ENCODE data around the gene REEP1. TPM values are rescaled to one million over a fixed set of nuclear protein-coding genes. Genes with fewer than 3 reads are reported as not detected.

REEP1 gene
- total and polyA plus RNA-seq, 8 donors, result 1.4 to 7.0 (median 4.0) TPM

DNA sequence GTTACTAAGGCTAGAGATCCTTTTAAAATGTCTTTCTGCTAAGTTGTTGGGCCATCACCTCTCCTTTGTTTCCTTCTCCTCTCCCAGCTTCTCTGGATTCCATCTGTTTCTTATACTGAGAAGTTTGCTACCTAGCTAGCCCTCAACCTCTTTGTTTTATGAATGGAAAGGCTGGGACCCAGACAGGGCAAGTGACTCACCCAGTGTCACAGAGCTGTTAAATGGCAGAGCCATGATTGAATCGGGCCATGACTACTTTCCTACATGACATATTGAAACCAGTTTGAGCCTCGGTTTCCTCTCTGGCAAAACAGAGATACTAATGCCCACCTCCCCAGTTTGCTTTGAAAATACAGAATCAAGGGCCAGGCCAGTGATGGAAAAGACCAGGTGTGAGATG, 24.1 kb downstream of the REEP1 start:
- H3K4me1 ChIP-seq, result no peaks in the 10 kb centered on the region
- DNase-seq (no peak), ATAC-seq (no peak), FAIRE-seq (no peak)
- TF ChIP-seq, protein P1, sequence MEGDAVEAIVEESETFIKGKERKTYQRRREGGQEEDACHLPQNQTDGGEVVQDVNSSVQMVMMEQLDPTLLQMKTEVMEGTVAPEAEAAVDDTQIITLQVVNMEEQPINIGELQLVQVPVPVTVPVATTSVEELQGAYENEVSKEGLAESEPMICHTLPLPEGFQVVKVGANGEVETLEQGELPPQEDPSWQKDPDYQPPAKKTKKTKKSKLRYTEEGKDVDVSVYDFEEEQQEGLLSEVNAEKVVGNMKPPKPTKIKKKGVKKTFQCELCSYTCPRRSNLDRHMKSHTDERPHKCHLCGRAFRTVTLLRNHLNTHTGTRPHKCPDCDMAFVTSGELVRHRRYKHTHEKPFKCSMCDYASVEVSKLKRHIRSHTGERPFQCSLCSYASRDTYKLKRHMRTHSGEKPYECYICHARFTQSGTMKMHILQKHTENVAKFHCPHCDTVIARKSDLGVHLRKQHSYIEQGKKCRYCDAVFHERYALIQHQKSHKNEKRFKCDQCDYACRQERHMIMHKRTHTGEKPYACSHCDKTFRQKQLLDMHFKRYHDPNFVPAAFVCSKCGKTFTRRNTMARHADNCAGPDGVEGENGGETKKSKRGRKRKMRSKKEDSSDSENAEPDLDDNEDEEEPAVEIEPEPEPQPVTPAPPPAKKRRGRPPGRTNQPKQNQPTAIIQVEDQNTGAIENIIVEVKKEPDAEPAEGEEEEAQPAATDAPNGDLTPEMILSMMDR (IDR thresholded peaks at IDR 0.05), result no peak
- H3K9me3 ChIP-seq, result no peaks in the 10 kb centered on the region
- intact Hi-C loops (cut with DNase I), result no loop called here
- WGBS, 2 donors, result 89 to 93% methylated on average over 2 of the region's 2 CpGs
- no peak overlapping the region for H3K4me3 ChIP-seq
- H3K36me3 ChIP-seq, result no peaks in the 10 kb centered on the region
- no peaks in the 10 kb centered on the region for H3K27me3 ChIP-seq
- no peak overlapping the region for H3K27ac ChIP-seq

DNA sequence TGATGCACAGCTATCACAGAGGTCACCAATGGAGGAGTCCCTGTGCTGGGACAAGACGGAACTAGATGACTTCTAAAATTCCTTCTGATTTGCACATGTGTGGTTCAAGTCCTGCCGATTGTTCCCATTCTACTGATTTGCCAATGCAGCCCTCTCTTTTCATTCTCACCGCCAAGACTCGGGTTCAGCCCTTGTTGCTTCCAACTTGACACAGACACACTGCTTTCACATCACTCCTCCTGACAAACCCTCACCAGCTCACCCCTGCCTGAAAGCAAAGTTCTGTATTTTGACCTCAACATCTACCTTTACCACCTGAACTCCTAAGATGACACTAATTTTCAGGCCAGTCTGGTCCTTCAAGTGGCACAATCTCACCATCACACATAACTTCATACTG, 25.5 kb downstream of the REEP1 start:
- H3K27ac ChIP-seq, result no peak overlapping the region
- WGBS, 2 donors, result 97% methylated on average over 4 of the region's 4 CpGs
- no peaks in the 10 kb centered on the region for H3K4me1 ChIP-seq
- H3K36me3 ChIP-seq, result no peaks in the 10 kb centered on the region
- no peak for FAIRE-seq
- TF ChIP-seq, protein P1 (IDR thresholded peaks at IDR 0.05), result no peak
- H3K4me3 ChIP-seq, result no peak overlapping the region
- intact Hi-C loops (cut with DNase I), result no loop called here
- no peaks in the 10 kb centered on the region for H3K27me3 ChIP-seq
- no peak for ATAC-seq
- no peak for DNase-seq
- no peaks in the 10 kb centered on the region for H3K9me3 ChIP-seq

DNA sequence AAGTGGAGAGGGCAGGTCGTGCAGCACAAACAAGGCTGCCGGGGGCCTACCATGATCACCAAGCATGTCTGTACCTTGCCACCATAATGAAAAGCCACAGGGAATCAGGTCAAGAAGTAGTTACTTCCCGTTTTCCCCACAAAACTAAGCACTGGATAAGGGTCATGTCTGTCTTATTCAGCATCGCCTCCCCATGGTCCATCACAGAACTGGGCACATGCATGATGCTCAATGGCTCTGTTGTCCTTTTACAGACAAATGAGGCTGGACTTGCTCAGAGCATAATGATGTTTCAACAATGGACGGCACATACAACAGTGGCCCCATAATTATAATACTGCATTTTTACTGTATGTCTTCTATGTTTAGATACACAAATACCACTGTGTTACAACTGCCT, 27.5 kb downstream of the REEP1 start:
- no peaks in the 10 kb centered on the region for H3K36me3 ChIP-seq
- TF ChIP-seq, protein P1 (IDR thresholded peaks at IDR 0.05), result no peak
- 93 to 95% methylated on average over 5 of the region's 5 CpGs for WGBS, 2 donors
- intact Hi-C loops (cut with DNase I), result no loop called here
- H3K27ac ChIP-seq, result no peak overlapping the region
- H3K9me3 ChIP-seq, result no peaks in the 10 kb centered on the region
- DNase-seq (no peak), FAIRE-seq (no peak), ATAC-seq (no peak)
- H3K27me3 ChIP-seq, result no peaks in the 10 kb centered on the region
- H3K4me3 ChIP-seq, result no peak overlapping the region
- H3K4me1 ChIP-seq, result no peaks in the 10 kb centered on the region

DNA sequence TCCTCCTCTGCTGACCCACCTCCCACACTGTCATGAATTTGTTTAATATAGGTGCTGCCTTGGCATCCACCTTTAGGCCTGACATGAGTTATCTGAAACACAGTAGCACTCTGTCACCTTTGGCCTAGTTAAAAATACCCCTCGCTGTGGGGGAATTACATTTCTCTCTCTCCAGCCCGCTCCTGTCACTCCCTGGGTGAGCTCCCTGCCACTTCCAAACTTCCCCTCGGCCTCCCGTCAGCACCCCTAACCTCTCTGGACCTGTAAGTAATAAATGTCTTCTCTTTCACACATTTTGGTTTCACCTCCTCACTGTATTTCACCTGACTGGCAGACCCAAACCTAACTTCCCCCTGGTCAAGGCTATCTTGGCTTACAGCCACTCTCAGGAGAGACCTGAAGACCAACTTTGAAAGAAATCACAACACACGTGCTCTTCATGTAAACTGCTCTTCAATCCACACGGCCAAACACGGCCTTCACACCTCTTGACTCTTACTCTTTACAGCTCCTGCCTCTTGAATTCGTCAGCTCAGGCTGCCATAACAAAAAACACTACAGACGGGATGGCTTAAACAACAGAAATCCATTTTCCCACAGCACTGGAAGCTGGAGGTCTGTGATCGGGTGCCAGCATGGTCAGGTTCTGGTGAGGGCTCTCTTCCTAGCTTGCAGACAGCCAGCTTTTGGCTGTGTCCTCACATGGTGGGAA, 28.3 kb downstream of the REEP1 start:
- FAIRE-seq, result no peak

DNA sequence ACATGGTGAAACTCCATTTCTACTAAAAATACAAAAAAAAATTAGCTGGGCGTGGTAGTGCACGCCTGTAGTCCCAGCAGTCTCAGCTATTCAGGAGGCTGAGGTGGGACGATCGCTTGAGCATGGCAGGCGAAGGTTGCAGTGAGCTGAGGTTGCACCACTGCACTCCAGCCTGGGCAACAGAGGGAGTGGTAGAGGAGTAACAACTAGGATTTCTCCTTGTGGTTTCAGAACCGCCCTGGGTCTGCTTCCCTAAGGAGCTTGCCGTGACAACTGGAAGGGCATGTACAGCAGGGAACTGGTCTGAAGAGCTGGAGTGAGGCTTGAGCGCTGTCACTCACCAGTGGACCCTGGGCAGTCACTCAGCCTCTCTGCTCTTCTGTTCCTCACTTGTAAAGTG, 29.1 kb downstream of the REEP1 start:
- Histone ChIP-seq H3K27ac (no peak overlapping the region), H3K9me3 (no peaks in the 10 kb centered on the region)
- 94 to 95% methylated on average over 8 of the region's 8 CpGs for WGBS, 2 donors

More for the DNA sequence above, 28.3 kb downstream of the REEP1 start:
- H3K27ac ChIP-seq, result no peak overlapping the region
- H3K4me3 ChIP-seq, result no peak overlapping the region
- intact Hi-C loops (cut with DNase I), result no loop called here
- WGBS, 2 donors, result 77 to 81% methylated on average over 10 of the region's 10 CpGs
- no peaks in the 10 kb centered on the region for H3K4me1 ChIP-seq
- DNase-seq, result no peak
- no peak for ATAC-seq
- no peaks in the 10 kb centered on the region for H3K36me3 ChIP-seq
- TF ChIP-seq, protein P1 (IDR thresholded peaks at IDR 0.05), result no peak
- no peaks in the 10 kb centered on the region for H3K27me3 ChIP-seq
- H3K9me3 ChIP-seq, result no peaks in the 10 kb centered on the region

More for the DNA sequence above, 29.1 kb downstream of the REEP1 start:
- no peak for ATAC-seq
- TF ChIP-seq, protein P1 (IDR thresholded peaks at IDR 0.05), result no peak
- H3K36me3 ChIP-seq, result no peaks in the 10 kb centered on the region
- H3K4me1 ChIP-seq, result no peaks in the 10 kb centered on the region
- H3K27me3 ChIP-seq, result no peaks in the 10 kb centered on the region
- no peak for DNase-seq
- FAIRE-seq, result no peak
- H3K4me3 ChIP-seq, result no peak overlapping the region
- intact Hi-C loops (cut with DNase I), result no loop called here

All from pancreas (tissue), 10 donors.